Dedifferentiated amniotic fluid mesenchymal stem cell (primary cell): ENCODE data around the gene PSMF1.

Experiments used
- DNase-seq: peaks from one replicate; pipeline ENCODE4 v3.0.0-alpha.2; 2016; ENCODE audit errors: extremely low spot score

Gene PSMF1, protein sequence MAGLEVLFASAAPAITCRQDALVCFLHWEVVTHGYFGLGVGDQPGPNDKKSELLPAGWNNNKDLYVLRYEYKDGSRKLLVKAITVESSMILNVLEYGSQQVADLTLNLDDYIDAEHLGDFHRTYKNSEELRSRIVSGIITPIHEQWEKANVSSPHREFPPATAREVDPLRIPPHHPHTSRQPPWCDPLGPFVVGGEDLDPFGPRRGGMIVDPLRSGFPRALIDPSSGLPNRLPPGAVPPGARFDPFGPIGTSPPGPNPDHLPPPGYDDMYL

DNA sequence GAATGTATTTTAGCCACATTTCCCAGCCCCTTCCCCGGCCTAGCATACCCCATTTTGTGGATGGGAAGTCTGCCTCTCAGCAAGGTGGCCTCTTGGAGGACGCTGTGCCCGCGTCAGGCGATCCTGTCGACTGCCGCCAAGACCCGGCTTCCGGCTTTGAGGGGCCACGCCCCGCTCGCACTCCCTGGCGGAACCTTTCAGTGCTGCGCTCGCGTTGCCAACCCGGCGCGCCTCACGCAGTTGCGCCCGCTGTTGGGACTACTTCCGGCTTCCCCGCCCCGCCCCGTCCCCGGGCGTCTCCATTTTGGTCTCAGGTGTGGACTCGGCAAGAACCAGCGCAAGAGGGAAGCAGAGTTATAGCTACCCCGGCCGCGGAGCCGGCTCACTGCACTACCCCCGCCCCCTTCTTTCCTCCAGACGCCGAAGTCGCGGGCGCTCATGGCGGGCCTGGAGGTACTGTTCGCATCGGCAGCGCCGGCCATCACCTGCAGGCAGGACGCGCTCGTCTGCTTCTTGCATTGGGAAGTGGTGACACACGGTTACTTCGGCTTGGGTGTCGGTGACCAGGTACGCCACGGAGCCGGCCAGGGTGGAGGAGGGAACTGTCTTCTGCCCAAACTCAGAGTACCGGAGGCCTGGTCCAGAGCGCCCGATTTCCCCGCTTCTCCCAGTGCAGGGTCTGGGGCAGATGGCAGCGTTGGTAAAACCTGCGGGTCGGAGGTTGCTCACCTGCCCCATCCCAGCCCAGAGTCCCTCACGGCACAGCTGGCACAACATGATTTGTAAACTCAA lies at the start of gene PSMF1:
Gene PSMF1, plus strand, starts transcription at position 267 of the 792 bp plus-strand sequence. Its CDS starts 172 bp downstream, at position 439.
- peak; percentile 92 for DNase-seq

DNA sequence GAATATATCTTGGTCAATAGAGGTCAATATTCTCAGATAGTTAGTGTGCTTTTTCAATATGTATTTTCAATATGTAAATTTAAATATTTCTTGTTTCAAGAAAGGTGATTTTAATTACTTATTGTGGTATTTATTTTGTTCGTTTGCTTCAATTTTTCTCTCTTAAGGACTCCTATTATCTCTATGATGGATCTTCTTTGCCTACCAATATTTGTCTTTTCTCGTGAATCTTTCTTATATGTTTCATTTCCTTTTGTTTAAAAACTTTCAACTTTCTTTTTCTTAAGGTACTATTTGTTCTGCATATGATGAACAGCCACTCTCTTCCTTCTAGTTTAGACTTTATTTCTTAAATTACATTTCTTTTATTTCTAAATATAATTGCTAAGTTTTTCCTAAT lies 46.1 kb upstream of the PSMF1 start:
- no peak for DNase-seq

DNA sequence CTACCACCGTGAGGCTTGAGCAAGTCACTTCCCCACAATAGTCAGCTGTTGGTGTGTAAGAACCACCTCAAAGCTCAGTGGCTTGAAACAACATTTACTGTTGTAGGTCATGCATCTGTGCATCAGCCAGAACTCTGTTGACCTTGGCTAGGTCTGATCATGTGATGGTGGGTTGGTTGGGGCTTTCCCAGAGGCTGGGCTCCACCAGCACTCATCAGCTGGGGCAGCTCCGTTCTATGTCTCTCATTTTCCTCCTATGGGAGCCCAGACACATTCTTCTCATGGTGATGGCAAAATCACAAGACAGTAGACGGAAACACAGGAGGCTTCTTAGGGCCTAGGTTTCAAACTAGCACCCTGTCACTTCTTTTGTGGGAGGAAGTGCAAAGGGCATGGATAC lies 42.8 kb upstream of the PSMF1 start:
- no peak for DNase-seq

DNA sequence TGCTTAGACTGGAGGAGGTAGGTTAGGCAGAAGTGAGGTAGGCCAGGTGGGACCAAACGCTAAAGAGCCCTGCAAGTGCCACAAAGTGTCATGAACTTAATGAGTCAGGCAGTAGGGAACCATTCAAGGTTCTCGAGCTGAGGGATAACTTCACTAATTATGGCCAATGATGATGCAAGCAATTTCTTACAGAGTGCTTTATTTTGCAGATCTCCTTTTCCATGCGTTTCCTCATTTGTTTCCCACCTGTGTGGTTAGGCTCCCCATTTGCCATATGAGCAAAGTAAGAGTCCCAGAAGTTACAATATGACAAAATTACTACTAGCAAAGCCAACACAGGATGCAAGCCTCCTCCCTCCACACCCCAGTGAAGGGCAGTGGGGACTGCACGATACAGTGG lies 36.5 kb upstream of the PSMF1 start:
- no peak for DNase-seq

DNA sequence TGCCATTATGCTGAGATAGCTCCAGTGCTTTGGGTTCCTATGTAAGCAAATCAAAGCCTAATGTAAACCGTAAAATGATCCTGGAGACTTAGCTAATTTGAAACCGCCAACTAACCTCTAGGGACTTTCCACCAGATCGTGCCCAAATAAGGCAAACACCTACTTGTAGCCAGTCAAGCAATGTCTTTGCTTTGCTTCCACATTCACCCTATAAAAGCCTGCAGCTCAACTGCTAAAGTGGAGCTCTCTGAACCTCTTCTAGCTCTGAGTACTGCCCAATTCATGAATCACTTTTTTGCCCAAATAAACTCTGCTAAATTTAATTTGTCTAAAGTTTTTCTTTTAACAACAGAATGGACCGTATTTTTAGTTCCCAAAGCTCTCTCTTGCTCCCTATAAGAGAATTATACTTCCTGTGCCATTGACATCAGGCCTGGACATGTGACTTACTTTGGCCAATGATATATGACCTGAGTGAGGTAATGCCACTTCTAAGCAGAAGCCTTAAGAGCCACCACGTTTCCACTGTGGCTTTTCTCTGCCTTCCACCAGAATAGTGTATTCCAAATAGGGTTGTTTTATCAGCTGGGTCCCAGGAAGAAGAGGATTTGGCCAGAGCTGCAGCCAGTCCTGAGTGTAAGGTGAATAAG lies 34.8 kb upstream of the PSMF1 start:
- no peak for DNase-seq

DNA sequence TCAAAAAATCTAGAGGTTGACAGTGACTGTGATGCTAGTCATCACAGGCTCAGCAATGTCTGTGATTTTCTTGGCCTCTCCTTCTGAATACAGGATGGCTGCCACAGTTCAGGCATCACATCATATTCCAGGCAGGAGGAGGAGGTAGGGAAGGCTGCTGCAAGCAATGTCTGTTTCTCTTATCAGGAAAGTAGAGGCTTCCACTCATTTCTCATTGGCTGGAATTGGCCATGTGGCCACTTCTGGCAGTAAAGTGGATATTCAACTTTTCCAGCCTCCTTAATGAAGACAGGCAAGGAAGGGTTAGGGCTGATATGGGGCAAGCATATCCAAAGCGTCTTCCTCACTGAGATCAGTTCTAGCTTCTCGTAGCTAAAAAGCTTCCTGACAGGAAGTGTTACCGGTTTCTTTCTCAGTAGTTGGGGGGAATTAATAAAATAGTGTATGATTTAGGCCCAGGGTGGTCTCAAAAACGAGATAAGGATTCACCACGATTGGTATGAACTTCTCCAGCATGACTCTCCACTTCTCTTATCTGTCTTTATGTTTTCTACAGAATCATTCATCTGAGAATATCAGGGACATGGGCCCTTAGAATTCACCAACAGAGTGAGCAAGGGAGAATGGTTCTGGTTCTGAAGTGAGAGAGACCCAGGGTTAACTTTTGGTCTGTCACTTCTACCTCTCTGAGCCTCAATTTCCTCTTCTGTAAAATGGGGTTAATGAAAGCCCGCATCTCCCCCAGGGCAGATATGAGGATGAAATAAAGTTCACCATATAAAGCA lies 32.7 kb upstream of the PSMF1 start:
- no peak for DNase-seq

DNA sequence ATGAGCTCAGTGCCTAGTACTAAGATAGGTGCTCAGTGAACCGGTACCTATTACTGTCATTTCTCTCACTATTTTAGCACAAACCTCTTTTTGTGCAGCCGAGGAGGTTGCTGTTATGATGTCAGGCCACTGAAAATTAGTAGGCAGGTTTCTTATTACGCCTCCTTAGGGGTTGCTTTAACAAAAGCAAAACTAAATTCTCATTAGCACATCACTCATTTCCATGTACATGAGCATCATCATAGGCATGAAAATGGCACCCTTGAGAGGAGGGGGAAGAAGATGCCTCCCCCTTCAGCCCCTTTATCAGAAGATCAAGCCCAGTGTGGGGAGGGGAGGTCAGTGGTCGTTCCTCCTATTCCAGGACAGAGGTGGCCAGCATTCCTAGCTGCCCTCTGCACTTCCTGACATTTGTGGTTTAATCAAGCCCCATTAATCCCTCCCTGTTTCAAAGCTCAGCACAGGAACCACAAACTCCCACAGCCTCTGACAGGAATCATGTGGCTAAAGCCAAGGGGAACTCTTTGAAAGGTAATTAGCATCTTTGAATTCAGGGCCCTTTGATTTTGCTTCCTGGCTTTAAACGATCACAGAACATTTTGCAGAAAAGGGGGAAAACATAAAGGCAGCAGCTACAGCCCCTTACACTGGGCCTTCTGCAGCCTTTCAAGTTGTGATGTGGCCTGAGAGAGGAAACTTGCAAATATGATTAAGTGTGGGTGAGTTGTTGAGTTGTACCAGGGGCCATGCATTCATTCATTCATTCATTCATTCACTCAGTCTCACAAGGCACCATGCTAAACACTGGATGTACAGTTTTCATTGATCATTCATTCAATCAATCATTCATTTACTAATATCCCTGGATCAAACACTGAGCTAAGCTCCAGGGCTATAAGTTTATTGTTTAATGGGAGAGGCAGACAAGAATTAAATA lies 31.9 kb upstream of the PSMF1 start:
- no peak for DNase-seq

DNA sequence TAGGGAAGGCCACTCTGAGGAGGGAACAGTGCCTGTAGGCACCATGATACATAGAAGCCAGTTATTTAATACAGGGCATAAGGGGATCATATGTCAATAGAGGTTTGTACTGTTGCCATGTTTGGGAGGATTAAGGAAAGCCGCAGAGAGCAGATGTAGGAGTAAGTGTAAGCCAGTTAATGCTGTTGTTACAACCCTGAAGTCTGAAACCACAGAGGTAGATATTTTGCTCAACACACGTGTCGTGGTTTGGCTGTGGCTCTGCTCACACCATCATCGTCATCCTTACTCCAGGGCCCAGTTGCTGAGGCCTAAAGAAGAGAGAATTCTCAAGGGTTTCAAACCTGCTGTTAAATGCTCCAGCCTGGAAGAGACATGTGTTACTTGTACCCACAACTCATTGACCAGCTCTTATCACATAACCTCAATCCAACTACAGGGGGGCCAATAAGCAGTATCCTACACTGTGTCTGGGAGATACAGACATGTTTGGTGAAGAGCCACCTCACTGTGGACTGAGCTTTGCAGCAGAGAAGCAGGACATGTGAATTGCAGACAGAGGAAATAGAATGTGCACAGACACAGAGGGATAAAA lies 31.0 kb upstream of the PSMF1 start:
- DNase-seq: no peak

DNA sequence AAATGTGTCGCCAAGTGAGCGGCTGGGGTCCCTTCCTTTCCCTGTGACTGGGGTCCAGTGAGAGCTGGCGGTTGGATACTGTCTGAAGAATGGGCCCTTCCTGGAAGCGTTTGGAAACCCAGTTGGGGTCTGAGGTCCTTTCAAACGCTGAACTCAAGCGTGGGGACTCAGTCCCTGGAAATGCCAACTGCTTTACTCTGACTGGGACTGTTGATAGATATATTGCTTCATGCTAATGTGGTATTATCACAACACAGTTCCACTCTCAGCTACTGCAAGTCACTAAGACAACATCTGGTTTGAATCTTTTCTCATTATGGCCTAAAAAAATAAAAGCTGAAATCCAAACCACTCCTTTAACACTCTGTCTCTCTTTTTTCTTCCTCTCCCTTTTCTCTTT lies 23.7 kb upstream of the PSMF1 start:
- DNase-seq: no peak

DNA sequence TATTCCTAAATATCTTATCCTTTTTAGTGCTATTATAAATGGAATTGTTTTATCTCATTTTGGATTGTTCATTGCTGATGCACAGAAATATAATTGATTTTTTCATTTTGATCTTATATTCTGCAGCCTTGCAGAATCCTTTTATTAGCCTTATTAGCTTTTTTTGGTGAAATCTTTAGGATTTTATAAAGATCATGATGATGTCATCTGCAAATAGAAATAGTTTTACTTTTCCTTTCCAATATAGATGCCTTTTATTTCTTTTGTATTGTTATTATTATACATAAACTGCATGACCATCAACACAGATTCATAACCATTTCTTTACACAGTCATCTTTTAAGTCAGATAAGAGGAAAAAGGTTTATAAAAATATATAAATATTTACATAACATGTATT lies 16.9 kb upstream of the PSMF1 start:
- DNase-seq: no peak

DNA sequence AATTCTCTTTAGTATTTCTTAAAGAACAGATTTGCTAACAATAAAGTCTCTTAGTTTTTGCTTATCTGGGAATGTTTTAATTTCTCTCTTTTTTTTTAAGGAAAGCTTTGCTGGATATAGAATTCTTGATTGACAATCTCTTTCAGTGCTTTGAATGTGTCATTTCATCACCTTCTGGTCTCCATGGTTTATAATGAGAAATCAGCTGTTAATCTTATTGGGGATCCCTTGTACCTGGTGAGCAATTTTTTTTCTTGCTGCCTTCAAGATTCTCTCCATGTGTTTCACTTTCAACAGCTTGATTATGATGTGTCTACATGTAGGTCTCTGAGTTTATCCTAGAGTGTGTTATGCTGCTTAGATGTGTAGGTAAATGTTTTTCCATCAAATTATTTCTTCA lies 16.4 kb upstream of the PSMF1 start:
- no peak for DNase-seq

DNA sequence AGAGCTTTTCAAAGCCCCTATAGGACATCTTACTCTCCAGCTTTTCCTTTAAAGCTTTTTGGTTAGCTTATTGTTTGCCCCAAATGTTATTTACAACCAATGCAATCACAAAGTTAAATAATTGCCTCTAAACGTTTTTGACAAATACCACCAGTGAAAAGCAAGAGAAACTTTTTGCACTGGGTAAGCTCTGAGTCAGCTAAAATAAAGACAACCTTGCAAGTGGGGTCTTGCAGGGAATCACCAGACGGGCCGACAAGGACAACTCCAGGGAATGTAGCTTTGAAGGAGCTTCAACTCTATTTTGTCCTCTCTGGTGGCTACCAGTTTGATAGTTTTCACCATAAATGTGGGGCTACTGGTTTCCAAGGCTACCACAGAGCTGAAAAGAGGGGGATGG lies 14.7 kb upstream of the PSMF1 start:
- no peak for DNase-seq

DNA sequence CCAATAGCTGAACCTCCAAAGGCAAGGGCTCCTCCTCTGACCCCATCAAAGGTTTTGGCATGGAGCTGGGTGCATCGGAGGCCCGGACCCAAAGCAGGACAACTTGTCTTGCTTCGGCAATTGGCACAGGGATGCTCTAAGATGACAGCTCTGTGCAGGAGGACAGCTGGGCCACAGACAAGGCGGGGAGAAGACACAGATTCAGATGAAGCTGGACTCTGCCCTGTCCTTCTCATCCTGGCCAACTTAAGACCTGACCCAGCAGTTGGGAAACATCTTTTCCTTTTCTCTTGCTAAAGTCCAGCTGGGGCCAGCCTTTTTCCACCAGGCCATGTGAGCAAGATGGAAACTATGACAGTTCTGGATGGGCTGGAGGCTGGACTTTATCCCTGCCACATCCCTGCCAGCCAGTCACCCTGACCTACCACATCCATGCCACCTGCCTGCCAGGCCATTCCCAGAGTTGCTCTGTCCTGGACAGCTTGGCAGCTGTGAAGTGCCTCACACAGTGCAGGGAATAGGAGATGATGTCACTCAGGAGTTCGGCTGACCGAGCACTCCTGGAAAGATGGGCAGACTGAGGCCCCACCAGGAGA lies 12.7 kb upstream of the PSMF1 start:
- no peak for DNase-seq

DNA sequence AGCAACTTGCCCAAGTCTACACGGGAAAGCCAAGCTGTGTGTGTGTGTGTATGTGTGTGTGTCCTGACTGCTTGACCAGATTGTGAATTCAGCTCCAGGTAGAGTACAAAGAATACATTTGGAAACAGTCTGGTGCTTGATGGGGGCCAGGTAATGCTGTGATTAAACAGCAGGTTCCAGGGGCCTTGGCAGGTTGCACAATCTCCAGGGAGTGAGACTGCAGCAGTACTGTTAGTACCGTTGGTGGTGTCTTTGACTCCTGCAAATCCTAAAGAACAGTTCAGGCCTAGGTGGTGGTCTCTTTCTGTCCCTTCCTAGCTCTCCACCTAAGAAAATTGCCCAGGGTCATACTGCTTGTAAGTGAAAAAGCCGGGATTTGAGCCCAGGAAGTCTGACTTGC lies 11.2 kb upstream of the PSMF1 start:
- DNase-seq: no peak

DNA sequence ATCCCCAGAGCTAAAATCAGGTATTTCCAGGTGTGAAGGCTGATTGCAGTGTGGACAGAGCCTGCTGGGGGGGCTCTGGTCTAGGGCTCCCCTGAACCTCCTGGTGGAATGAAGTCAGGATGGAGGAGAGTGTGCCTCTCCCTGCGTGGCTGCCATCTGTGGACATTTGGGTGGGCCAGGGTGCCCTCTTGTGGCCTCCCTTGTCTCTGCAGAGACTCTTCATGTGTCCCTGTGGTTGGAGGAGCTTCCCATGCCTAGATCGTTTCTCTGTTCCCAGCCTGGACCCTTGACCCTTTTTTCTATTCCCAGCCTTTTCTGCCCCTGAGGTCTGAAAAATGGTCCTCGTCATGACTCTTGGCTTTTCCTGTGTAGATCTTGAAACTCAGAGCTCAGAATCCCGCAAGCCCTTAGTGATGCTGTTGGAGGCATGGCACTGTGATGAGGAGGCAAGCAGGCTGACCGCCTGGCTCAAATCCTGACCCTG lies 9.9 kb upstream of the PSMF1 start:
- peak; percentile 35 for DNase-seq

DNA sequence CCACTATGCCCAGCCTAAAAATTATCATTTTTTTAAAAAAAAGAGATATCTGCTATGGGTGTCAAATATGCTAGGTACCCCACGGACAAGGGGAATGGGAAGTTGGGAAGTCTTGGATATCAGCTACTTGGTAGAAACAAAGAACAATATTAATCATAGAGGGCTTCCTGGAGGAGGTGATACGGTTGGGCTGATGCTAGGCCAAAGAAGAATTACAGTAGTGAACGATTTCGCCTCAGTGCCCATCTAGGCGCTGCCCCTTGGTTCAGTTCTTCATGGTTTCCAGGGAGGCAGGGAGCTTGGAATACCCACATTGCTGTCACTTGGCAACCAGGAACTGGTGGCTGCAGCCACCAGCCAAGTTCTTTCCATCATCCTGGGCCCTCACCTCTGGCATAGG lies 5.5 kb upstream of the PSMF1 start:
- DNase-seq: no peak

DNA sequence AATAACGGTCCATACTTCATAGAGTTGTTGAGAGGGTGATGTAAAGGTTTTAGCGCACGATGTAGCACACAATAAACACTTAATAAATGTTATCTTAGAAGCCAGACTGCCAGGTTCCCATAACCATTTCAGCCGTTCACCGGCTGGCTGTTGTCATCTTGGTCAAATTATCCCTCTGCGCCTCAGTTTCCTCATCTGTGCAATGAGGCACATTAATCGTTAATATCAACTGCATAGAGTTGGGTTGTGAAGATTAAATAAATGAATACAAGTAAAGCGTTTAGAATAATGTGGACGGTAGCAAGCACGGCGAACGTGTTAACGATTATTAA lies 432 bp upstream of the PSMF1 start:
- no peak for DNase-seq

DNA sequence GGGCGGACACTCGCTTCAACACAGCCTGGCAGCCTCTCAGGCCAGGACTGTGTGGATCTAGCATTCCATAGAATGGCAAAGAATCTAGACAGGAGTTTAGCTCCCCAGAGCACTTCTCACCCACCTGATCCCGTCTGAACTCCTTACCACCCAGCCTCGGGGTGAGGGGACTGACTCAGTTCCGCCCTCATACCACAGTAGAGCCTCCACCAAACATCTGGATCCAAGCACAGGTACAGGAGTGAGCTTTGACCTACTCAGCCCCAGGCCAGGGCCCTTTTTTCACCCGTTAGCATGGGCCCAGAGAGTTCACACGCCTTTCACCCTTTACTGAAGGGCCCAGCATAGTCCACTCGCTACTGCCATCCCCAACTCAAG lies 715 bp downstream of the PSMF1 start:
- no peak for DNase-seq

DNA sequence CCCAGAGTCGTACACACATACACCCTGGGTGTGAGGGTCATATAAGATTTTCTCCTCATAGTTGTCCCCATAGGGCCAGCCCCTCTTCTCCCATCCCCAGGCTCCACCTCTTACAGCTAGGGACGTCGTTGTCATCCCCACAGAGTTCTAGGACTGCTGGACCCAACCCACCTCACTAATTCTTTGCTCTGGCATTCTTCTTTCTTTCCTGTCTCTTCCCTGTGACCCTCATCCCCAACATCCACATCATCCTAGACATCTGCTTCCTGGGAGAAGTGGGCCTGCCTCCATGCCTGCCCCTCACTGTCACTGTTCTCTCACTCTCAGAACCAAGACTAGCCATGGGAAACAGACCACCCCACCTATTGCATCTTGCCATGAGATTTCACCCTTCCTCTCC lies 1.1 kb downstream of the PSMF1 start:
- DNase-seq: no peak

DNA sequence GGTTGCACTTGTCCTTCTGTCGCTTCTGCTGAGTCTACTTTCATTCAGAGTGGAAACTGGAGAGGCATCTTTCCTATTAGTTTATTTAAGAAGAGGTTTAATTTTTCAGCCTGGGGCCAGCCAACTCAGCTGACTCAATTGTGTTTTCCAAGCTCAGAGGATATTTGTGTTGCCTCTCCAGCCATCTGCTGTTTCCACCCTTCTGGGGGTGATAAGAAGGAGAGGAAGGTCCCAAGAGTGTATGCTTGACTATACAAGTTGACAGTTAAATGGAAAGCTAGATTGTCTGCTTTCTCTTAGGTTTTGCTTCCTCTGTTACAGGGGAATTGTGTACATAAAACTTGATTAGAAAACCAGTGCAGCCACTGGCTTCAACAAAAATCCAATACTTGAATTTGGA lies 3.0 kb downstream of the PSMF1 start:
- DNase-seq: no peak
